Thyroid gland (tissue), 4 donors: ENCODE measurements around the gene USP32.

ENCODE experiments used
- POLR2A ChIP-seq, 2 donors: fragments of 450-650 bp; IDR thresholded peaks; one replicate each; pipeline ENCODE4 v1.6.1; 2017; ENCODE audit warnings: antibody characterized with exemption in 2 of 2, mild to moderate bottlenecking in 2 of 2, moderate library complexity in 1 of 2
- TF ChIP-seq, protein P1 (sequence below), 6 experiments: fragments of 200-600 bp in 3 of 6; fragments of 450-650 bp in 3 of 6; sonication (generic) in 3 of 6; IDR thresholded peaks; one replicate each; pipeline ENCODE4 v1.5.1; 2016 to 2019; ENCODE audit warnings: antibody characterized with exemption in 6 of 6, mild to moderate bottlenecking in 2 of 6, inconsistent platforms in 1 of 6, moderate library complexity in 1 of 6

DNA sequence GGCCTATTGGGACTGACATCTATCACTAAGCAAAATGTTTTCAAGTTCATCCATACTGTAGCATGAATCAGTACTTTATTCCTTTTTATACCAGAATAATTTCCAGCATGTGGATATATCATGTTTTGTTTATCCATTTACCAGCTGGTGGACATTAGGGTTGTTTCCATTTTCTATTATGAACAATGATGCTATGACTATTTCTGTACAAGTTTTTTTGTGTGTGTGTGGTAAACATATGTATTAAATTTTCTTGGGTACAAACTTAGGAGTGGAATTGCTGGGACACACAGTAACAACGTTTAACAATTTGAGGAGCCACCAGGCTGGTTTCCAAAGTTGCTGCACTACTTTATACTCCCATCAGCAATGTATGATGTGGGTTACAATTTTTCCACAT lies 91.0 kb downstream of the USP32 start:
- no peak for TF ChIP-seq POLR2A (IDR thresholded peaks at IDR 0.05)
- TF ChIP-seq, protein P1, sequence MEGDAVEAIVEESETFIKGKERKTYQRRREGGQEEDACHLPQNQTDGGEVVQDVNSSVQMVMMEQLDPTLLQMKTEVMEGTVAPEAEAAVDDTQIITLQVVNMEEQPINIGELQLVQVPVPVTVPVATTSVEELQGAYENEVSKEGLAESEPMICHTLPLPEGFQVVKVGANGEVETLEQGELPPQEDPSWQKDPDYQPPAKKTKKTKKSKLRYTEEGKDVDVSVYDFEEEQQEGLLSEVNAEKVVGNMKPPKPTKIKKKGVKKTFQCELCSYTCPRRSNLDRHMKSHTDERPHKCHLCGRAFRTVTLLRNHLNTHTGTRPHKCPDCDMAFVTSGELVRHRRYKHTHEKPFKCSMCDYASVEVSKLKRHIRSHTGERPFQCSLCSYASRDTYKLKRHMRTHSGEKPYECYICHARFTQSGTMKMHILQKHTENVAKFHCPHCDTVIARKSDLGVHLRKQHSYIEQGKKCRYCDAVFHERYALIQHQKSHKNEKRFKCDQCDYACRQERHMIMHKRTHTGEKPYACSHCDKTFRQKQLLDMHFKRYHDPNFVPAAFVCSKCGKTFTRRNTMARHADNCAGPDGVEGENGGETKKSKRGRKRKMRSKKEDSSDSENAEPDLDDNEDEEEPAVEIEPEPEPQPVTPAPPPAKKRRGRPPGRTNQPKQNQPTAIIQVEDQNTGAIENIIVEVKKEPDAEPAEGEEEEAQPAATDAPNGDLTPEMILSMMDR (IDR thresholded peaks at IDR 0.05), result no peak
